OCI-LY1 (cell line): ENCODE results near the gene SEMA4C.

ENCODE experiments used
- H2AFZ ChIP-seq: fragments of 200-600 bp; sonication (generic), shearing (Covaris generic); 2 replicates; pipeline ENCODE4 v1.6.0; 2014; ENCODE audit warnings: antibody characterized with exemption, mild to moderate bottlenecking, low read length
- H3F3A ChIP-seq: fragments of 200-600 bp; sonication (generic), shearing (Covaris generic); 2 replicates; pipeline ENCODE4 v1.6.0; 2014; ENCODE audit warnings: mild to moderate bottlenecking, antibody characterized with exemption, low read length, moderate library complexity; ENCODE audit not compliant: insufficient read depth
- H3K27ac ChIP-seq: fragments of 200-600 bp; sonication (generic); 2 replicates; pipeline ENCODE4 v1.5.1; 2014; ENCODE audit warnings: low read length, mixed run types, mild to moderate bottlenecking, low read depth; ENCODE audit not compliant: poor library complexity, severe bottlenecking
- H3K27me3 ChIP-seq: fragments of 200-600 bp; sonication (generic); 2 replicates; pipeline ENCODE4 v1.6.0; 2014; ENCODE audit warnings: antibody characterized with exemption, mild to moderate bottlenecking, low read length, moderate library complexity; ENCODE audit not compliant: insufficient read depth
- H3K36me3 ChIP-seq: fragments of 200-600 bp; sonication (generic); 2 replicates; pipeline ENCODE4 v1.6.1; 2014; ENCODE audit warnings: mild to moderate bottlenecking, antibody characterized with exemption, low read length, moderate library complexity, mixed read lengths; ENCODE audit not compliant: insufficient read depth
- H3K4me1 ChIP-seq: fragments of 200-600 bp; sonication (generic); 2 replicates; pipeline ENCODE4 v1.5.1; 2014; ENCODE audit warnings: mild to moderate bottlenecking, low read length, moderate library complexity; ENCODE audit not compliant: insufficient read depth, severe bottlenecking
- H3K4me2 ChIP-seq: fragments of 200-600 bp; sonication (generic), shearing (Covaris generic); 2 replicates; pipeline ENCODE4 v1.6.1; 2014; ENCODE audit warnings: low read length
- H3K4me3 ChIP-seq: fragments of 200-600 bp; sonication (generic); 2 replicates; pipeline ENCODE4 v1.5.1; 2014; ENCODE audit warnings: low read length, low read depth, mild to moderate bottlenecking, mixed read lengths; ENCODE audit not compliant: poor library complexity, severe bottlenecking
- H3K79me2 ChIP-seq: fragments of 200-600 bp; shearing (Covaris generic); 2 replicates; pipeline ENCODE4 v1.6.1; 2016; ENCODE audit warnings: mixed run types, low read length, mixed read lengths; ENCODE audit not compliant: insufficient read depth
- H3K9ac ChIP-seq: fragments of 200-600 bp; sonication (generic), shearing (Covaris generic); 2 replicates; pipeline ENCODE4 v1.6.1; 2014; ENCODE audit warnings: mild to moderate bottlenecking, low read length, mixed read lengths
- H3K9me2 ChIP-seq: fragments of 200-600 bp; sonication (generic), shearing (Covaris generic); 2 replicates; pipeline ENCODE4 v1.6.1; 2014; ENCODE audit warnings: low read depth, mild to moderate bottlenecking, low read length, mixed read lengths
- H3K9me3 ChIP-seq: fragments of 200-600 bp; shearing (Covaris generic); 2 replicates; pipeline ENCODE4 v1.6.1; 2014; ENCODE audit warnings: low read length, mixed read lengths
- H4K20me1 ChIP-seq: fragments of 200-600 bp; sonication (generic), shearing (Covaris generic); 2 replicates; pipeline ENCODE4 v1.6.0; 2016; ENCODE audit warnings: mild to moderate bottlenecking, low read length; ENCODE audit not compliant: insufficient read depth
- CTCF ChIP-seq: fragments of 200-600 bp; sonication (generic), shearing (Covaris generic); IDR thresholded peaks from 2 replicates; pipeline ENCODE4 v1.5.1; 2017; ENCODE audit warnings: mild to moderate bottlenecking, antibody characterized with exemption, low read length, moderate library complexity, mixed read lengths
- EZH2 ChIP-seq: fragments of 200-600 bp; sonication (generic), shearing (Covaris generic); IDR thresholded peaks from 2 replicates; pipeline ENCODE4 v1.8.0; 2017; ENCODE audit warnings: borderline replicate concordance, mixed run types, mild to moderate bottlenecking, antibody characterized with exemption, low read length, moderate library complexity, mixed read lengths

The SEMA4C gene

GRCh38 chr2:96900237-96900636 lies 30.4 kb upstream of the SEMA4C start:
- no peaks in the 10 kb centered on the region for H3K9me3 ChIP-seq
- no peak overlapping the region for H3K4me2 ChIP-seq
- H3K27me3 ChIP-seq: peaks cover 4% of the 10 kb centered on the region; the same call in 1 of the 2 replicates
- H3K27ac ChIP-seq: no peak overlapping the region
- no peaks in the 10 kb centered on the region for H3K36me3 ChIP-seq
- H4K20me1 ChIP-seq: no peaks in the 10 kb centered on the region
- H3F3A ChIP-seq: no peaks in the 10 kb centered on the region
- H3K9me2 ChIP-seq: no peaks in the 10 kb centered on the region
- no peak for TF ChIP-seq EZH2
- no peak for TF ChIP-seq CTCF
- no peak overlapping the region for H3K4me3 ChIP-seq
- H3K9ac ChIP-seq: no peak overlapping the region
- no peak overlapping the region for H2AFZ ChIP-seq
- H3K4me1 ChIP-seq: no peaks in the 10 kb centered on the region
- no peaks in the 10 kb centered on the region for H3K79me2 ChIP-seq

- Histone ChIP-seq H4K20me1 (no peaks in the 10 kb centered on the region), H3K36me3 (no peaks in the 10 kb centered on the region), H3K4me2 (no peak overlapping the region), H3F3A (no peaks in the 10 kb centered on the region), H3K27me3 (peaks cover 4% of the 10 kb centered on the region; the same call in 1 of the 2 replicates), H3K9me2 (no peaks in the 10 kb centered on the region), H3K4me1 (no peaks in the 10 kb centered on the region), H2AFZ (no peak overlapping the region), H3K4me3 (no peak overlapping the region), H3K27ac (no peak overlapping the region), H3K9me3 (no peaks in the 10 kb centered on the region), H3K79me2 (no peaks in the 10 kb centered on the region), H3K9ac (no peak overlapping the region)
- no peak for TF ChIP-seq EZH2
- TF ChIP-seq CTCF: no peak
Observed at GRCh38 chr2:96899413-96899741, 29.5 kb upstream of the SEMA4C start.

- Histone ChIP-seq H3K79me2 (no peaks in the 10 kb centered on the region), H3F3A (no peaks in the 10 kb centered on the region), H3K27me3 (peaks cover 4% of the 10 kb centered on the region; the same call in 1 of the 2 replicates), H3K4me3 (no peak overlapping the region), H3K9ac (no peak overlapping the region), H2AFZ (no peak overlapping the region), H3K9me3 (no peaks in the 10 kb centered on the region), H3K36me3 (no peaks in the 10 kb centered on the region), H4K20me1 (no peaks in the 10 kb centered on the region), H3K4me1 (no peaks in the 10 kb centered on the region), H3K27ac (no peak overlapping the region), H3K9me2 (no peaks in the 10 kb centered on the region), H3K4me2 (no peak overlapping the region)
- no peak for TF ChIP-seq CTCF
- TF ChIP-seq EZH2: no peak
Observed at GRCh38 chr2:96898641-96899412, 28.9 kb upstream of the SEMA4C start.
